Measurements from ENCODE around the gene DENND6A. TPM values are rescaled to one million over a fixed set of nuclear protein-coding genes. Genes with fewer than 3 reads are reported as not detected.
"Not testable (repeated sequence)": the region's sequence is repeated elsewhere in the genome, so short reads cannot be mapped to it uniquely, and the experiment has no call there.

Gene DENND6A
- total RNA-seq, 1 experiment from 2014 or later, result 19.2 TPM

DNA sequence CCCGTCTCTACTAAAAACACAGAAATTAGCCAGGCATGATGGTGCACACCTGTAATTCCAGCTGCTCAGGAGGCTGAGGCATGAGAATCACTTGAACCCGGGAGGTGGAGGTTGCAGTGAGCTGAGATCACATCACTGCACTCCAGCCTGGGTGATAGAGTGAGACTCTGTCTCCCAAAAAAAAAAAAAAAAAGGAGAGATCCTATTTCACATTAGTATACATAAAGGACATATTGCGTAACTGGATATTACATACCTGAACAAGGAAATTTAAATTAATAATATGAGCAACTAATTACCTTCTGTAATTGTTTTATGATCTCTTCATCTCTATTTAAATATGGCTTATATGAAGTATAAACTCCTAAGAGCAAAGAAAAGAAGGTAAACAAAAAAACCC is 58.6 kb downstream of the DENND6A start:
- not testable (repeated sequence) for DNase-seq (ENCODE audit: low read depth)

DNA sequence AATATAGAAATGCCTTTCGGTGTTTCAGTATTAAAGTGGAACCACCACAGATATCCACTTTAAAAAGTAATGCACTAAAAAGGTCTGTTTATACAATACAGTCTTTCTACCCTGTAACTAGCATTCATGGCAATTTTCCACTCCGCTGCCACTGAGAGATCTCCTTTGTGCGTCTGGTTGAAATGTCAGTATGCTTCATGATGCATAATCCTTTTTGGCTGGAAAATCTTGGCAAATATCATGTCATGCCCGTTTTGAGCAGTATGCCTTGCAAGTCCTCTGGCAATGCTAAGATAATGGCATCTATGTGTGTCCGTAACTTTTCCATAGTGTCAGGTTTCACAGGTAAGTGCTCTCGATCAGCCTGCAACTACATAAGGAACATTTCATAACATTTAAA is 64.9 kb downstream of the DENND6A start:
- peak; percentile 13 for DNase-seq (ENCODE audit: low read depth)

DNA sequence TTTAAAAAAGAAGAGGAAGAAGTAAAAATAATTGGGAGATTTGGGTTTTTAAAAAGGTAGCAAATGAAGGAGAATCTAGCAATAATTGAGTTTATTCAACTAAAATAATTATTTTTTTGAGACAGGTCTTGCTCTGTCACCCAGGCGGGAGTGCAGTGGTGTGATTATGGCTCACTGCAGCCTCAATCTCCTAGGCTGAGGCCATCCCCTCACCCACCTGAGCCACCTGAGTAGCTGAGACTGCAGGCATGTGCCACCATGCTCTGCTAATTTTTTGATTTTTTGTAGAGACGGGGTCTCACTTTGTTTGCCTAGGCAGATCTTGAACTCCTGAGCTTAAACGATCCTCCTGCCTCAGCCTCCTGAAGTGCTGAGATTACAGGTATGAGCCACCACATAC is 68.1 kb downstream of the DENND6A start:
- DNase-seq (ENCODE audit: low read depth), result no peak

DNA sequence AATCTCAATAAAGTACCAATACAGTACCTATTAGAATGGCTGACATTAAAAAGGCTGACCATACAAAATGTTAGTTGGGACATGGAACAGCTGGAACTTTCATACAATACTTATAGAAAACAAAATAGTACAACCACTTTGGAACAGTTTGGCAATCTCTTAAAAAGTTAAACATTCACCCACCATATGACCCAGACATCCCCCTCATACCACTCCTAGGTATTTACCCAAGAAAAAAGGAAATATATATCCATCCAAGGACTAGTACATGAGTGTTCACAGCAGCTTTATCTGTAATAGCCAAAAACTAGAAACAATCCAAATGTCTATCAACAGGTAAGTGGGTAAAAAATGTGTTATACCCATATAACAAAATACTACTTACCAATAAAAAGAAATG is 70.5 kb downstream of the DENND6A start:
- DNase-seq (ENCODE audit: low read depth), result no peak

DNA sequence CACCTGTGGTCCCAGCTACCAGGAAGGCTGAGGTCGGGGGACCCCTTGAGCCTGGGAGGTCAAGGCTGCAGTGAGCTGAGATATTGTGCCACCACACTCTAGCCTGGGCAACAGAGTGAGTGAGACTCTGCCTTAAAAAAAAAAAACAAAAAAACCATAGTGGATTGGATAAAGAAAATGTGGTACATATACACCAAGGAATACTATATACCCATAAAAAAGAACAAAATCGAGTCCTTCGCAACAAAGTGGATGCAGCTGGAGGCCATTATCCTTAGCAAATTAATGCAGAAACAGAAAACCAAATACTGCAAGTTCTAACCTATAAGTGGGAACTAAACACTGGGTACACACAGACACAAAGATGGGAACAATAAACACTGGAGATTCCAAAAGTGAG is 75.1 kb downstream of the DENND6A start:
- DNase-seq (ENCODE audit: low read depth), result no peak

DNA sequence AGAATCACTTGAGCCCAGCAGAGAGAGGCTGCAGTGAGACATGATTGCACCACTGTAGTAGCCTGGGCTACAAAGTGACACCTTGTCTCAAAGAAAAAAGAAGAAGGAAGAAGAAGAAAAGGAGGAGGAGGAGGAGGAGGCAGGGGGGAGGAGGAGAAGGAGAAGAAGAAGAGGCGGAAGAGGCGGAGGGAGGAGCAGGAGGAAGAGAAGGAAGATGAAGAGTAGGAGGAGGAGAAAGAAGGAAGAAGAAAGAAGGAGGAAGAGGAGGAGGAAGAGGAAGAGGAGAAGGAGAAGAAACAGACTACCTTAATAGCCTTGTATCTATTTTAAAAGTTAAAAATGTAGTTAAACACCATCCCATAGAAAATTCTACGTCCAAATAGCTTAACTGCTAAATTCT is 76.6 kb downstream of the DENND6A start:
- no peak for DNase-seq (ENCODE audit: low read depth)

DNA sequence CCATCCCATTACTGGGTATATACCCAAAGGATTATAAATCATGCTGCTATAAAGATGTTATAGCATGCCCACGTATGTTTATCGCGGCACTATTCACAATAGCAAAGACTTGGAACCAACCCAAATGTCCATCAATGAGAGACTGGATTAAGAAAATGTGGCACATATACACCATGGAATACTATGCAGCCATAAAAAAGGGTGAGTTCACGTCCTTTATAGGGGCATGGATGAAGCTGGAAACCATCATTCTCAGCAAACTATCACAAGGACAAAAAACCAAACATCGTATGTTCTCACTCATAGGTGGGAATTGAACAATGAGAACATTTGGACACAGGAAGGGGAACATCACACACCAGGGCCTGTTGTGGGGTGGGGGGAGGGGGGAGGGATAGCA is 81.0 kb downstream of the DENND6A start:
- DNase-seq (ENCODE audit: low read depth), result not testable (repeated sequence)

DNA sequence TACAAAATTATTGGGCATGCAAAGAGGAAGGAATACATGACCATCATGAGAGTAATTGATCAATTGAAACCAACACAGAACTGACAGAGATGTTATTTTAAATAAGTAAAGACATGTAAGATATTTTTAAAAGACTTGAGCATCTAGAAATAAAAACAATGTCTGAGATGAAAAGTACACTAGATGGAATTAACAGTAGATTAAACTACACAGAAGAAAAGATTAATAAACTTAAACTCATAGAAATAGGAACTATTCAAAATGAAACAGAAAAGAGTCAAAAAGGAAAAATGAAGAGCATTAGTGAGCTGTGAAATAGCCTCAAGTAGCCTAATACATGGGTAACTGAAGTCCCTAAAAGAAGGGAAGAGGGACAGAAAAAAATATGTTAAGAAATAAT is 87.2 kb downstream of the DENND6A start:
- no peak for DNase-seq (ENCODE audit: low read depth)

DNA sequence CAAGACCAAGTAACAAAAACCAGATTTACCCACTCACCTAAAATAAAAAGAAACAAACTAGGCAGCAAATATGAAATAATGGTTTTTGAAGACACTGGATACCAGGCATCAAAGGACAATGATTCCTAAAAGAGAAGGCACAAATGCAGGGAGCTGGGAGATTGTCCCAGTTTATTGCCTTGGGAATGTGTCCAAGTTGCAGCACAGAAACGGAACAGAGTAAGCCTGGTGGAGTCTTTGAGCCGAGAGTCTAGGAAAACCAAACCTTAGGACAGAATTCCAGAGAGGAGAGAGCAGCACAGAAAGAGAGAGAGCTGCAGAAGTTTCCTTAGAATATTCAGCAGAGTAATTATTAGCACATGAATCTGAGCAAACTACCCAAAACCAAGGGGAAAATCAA is 87.9 kb downstream of the DENND6A start:
- DNase-seq (ENCODE audit: low read depth), result no peak

DNA sequence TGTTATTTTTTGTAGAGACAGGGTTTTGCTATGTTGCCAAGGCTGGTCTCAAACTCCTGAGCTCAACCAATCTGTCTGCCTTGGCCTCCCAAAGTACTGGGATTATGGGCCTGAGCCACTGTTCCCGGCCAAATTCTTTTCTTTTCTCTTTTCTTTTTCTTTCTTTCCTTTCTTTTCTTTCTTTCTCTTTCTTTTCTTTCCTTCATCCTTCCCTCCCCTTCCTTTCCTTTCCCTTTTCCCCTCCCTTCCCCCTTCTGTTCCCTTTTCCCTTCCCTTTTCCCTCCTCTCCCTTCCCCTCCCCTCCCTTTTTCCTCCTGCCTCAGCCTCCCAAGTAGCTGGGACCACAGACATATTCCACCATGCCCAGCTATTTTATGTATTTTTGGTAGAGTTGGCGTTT is 92.7 kb downstream of the DENND6A start:
- no peak for DNase-seq (ENCODE audit: low read depth)

DNA sequence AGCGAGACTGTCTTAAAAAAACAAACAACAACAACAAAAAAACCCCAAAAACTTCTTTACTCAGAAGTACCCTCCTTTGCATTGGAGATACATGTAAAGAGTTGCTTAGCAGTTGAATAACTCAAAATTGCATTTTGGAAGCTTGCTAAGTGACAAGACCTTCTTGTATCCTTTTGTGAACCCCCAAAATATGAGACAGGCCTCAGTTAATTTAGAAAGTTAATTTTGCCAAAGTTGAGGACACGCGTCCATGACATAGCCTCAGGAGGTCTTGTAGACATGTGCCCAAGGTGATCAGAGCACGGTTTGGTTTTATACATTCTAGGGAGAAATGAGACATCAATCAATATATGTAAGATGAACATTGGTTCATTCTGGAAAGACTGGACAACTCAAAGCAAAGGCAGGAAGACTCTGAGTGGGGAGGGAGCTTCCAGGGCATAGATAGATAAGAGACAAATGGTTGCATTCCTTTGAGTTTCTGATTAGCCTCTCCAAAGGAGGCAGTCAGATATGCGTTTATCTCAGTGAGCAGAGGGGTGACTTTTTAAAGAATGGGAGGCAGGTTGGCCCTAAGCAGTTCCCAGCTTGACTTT is 94.0 kb downstream of the DENND6A start:
- no peak for DNase-seq (ENCODE audit: low read depth)

DNA sequence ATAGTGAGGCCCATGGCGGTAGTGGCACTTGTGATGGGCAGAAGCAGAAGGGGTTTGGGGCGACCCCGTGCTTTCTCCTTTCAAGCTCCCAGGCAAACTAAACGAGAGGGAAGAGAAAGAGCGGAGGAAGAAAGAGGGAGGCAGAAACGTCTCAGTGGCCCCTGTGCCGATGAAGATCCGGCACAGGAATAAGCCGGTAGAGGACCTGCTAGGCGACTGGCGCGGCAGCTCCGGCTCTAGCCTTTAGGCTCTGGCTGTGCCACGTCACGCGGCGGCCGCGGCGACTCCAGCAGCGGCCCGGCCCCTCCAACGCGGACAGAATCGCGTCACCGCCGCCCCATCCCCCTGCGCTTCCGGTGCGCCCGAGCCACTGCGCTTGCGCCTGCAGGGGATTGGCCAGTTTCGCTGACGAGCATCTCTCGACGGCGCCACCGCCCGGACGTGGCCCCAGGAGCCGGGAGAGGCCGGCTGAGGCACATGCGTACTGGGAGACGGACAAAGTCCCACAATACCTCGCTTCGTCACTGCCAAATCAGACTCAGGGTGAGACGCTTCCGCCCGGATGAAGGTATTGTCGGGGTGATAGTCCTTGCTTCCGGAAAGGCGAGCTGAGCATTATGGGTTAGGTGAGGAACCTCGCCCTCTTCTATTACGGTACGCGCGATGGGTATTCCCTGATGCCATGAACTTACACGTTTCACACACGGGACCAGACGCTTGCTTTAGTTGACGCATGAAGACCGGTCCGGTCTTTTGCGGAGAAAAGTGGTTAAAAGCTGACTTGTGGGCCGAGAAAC is 95.6 kb downstream of the DENND6A start, which contains the start of gene ARF4:
ARF4 (minus strand) TSS at position 218 of the 797 bp plus-strand sequence; CDS start at position 14, 204 bp downstream.
- DNase-seq (ENCODE audit: low read depth), result peak; percentile 98

DNA sequence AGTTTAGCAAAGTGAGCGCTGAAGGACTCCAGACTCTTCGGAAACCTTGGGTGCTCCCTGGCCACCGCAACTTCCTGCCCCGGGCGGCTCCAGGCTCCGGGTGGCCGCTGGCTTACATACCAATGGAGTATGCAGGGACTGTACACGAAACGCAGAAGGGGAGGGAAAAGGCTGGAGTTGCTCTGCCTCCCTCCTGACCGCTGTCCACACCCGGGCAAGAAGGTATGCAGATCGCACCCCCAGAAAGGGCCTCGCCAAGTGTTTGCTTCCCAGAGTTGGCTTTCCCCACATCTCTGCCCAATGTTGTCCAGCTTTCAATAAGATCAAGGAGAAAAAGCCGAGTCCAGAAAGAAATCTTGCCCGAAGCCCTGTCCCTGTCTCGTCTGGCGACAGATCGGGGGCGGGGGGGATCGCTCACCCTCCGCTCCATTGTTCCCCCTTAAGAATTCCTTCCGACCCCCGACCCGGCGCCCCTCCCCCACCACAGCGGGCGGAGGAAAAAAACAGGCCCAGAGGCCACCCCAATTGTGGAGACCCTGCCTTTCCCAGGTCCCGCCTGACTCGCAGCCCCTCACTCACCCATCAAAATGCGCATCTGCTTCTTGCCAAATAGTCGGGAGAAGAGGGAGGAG is 96.3 kb downstream of the DENND6A start:
- DNase-seq (ENCODE audit: low read depth), result peak; percentile 93

DNA sequence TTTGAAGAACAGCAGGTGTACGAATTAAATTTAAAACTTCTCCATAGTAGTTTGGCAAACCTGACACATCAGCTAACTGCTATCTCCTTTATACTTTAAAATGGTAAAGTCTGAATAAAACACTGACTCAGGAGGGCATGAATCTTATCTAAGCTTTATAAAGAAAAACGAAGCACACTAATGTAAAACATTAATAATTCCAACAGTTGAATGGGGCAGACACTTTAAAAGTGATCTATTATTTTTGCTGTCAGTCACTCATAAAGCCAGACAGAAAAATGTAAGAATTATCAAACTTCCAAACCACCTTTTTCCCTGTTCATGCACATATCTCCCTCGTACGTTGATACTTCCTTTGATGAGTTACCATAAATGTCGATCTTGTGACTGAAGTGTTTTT is 98.3 kb downstream of the DENND6A start:
- DNase-seq (ENCODE audit: low read depth), result no peak

DNA sequence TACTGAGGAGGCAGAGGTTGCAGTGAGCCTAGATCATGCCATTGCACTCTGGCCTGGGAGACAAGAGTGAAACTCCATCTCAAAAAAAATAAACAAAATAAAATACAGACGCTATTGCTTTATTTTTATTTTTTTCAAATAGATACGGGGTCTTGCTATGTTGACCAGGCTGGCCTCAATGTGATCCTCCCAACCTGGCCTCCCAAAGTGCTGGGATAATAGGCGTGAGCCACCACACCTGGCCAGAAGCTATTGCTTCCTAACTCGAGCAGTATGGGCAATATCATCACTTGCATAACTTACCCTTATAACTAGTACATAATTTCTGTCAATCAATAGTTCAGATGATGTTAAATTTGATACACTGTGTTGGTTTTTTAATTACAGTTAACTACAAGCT is 98.7 kb downstream of the DENND6A start:
- no peak for DNase-seq (ENCODE audit: low read depth)

DNA sequence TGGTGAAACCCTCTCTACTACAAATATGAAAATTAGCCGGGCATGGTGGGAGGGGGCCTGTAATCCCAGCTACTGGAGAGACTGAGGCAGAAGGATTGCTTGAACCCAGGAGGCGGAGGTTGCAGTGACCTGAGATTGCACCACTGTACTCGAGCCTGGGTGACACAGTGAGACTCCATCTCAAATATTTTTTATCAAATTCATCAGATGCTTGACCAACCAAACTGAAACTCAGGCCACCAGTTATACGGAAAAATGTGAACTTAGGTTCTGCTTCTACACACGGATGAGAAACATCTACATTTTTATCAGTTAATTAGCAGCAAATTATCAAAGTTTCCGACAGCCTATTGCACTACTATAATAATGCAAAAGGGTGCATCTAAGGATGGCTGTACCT is 100.6 kb downstream of the DENND6A start:
- DNase-seq (ENCODE audit: low read depth), result no peak

DNA sequence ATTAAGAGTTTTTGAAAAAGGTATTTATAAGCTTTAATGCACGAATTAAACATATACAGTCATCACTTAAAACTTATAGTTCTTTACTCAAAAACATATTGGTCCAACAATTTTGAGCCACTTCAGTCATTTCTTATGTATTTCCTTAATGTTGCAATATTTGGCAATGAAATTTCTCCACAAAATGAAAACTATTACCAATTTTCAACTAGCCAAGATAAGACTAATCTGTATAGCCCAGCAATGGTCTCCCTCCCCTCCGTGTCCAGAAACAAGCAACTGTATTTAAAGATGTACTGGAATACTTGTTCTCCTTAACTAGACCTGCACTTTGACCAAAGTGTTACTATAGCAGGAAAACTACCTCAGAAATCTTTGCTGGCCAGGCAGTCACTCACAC is 105.0 kb downstream of the DENND6A start:
- no peak for DNase-seq (ENCODE audit: low read depth)

DNA sequence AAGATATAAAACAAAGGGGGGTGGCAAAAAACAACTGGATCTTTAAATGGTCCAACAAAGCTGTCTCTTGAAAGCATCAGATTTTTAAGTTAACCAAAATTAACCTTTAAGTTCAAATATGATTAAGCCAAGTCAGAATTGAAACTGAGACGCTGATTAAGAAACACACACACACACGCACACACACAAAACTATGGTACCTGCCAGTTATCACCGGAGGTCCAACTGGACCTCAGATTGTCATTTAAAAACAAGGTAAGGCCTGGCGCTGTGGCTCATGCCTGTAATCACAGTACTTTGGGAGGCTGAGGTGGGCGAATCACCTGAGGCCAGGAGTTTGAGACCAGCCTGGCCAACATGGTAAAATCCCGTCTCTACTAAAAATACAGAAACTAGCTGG is 106.1 kb downstream of the DENND6A start:
- DNase-seq (ENCODE audit: low read depth), result no peak

DNA sequence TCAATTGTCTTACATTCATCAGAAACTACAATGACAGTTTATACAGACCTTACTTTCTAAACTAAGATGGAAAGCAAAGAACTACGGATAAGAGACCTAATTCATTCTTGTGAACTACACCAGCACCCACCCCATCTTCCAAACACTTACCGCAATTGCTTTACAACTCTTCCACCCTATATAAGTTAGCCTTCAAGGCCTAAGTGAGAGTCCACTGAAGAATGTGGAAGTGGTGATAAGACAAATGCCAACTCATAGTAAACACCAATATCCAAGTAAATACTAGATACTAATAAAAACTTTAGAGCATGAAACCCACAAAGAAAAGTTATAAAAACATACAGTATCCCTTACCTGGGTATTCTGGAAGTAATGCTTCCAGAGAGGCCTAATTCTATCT is 109.3 kb downstream of the DENND6A start:
- DNase-seq (ENCODE audit: low read depth), result no peak

DNA sequence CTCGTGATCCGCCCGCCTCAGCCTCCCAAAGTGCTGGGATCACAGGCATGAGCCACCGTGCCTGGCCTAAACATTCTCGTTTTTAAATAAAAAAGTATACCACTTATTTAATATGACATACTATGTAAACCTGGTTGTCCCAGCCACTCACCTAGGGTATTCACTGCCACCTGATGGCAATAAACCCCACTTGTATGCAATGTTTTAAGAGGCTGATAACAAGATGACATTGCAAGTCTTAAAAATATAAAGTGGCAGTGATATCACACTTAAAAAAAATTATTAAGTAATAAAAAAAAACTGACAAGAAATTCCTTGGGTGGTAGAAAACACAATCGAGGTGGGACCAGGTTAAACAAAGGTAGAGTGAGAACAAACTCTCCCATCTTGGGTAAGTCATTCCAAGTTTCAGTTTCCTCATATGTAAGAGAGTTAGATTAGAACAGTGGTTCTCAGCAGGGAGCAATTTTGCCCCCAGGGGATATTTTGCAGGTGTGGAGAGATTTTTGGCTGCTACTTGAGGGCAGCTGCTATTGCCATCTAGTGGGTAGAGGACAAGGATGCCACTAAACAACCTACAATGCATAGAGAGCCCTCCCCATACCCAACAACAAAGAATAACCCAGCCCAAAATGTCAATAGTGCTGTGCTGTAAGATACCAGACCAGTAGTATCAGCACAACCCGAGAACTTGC is 110.3 kb downstream of the DENND6A start:
- peak; percentile 68 for DNase-seq (ENCODE audit: low read depth)

DNA sequence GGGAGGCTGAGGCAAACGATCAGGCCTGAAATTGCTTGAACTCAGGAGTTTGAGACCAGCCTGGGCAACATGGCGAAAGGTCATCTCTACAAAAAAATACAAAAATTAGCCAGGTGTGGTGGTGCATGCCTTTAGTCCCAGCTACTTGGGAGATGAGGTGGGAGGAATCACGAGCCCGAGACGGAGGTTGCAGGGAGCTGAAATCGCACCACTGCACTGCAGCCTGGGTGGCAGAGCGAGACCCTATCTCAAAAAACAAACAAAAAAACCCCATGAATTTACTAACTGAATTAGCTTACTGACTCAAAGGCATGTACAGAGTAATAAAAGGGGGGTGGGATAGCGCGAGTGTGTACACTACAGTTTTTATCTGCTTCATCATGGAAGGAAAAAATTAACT is 115.1 kb downstream of the DENND6A start:
- DNase-seq (ENCODE audit: low read depth), result no peak

DNA sequence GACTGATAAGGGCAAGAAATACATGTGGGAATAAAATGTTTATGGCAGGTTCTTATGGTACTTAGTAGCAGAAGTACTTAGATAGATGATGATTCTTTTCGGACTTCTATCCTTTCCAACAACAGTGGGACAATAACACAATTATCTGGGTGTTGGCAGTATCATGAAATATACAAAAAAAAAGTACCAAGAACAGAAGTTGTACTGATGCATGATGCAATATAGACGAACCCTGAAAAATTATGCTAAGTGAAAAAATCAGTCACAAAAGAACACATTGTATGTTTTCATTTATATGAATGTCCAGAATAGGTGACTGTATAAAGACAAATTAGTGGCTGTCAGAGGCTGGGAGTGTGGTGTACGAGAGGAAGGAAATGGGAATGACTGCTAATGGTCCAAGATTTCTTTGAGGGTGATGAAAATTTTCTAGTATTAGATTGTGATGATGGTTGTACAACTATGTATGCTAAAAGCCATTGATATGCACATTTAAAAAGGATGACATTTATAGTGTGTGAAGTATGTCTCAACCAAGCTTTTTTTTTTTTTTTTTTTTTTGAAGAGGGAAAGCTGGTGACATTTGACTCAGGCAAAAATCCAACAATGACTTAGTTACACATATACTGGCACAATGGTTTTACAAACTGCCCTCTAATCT is 116.8 kb downstream of the DENND6A start:
- no peak for DNase-seq (ENCODE audit: low read depth)
